Sigmoid colon (tissue), 7 donors: ENCODE results near the gene NFX1. TPM values are rescaled to one million over a fixed set of nuclear protein-coding genes. Genes with fewer than 3 reads are reported as not detected.

Source experiments
- DNase-seq: peaks from one replicate; pipeline ENCODE4 v3.0.0-alpha.2; 2019
- H3K27ac ChIP-seq, 4 donors: fragments of 200-600 bp; sonication (generic); one replicate each; pipeline ENCODE4 v1.5.1; 2016 to 2019; ENCODE audit warnings: mild to moderate bottlenecking in 1 of 4
- H3K27me3 ChIP-seq, 3 donors: fragments of 200-600 bp; sonication (generic); one replicate each; pipeline ENCODE4 v1.5.1; 2019; ENCODE audit warnings: mild to moderate bottlenecking in 1 of 3
- H3K36me3 ChIP-seq, 4 donors: fragments of 200-600 bp; sonication (generic); one replicate each; pipeline ENCODE4 v1.5.1; 2016 to 2019
- H3K4me1 ChIP-seq, 4 donors: fragments of 200-600 bp; sonication (generic); one replicate each; pipeline ENCODE4 v1.5.1; 2017 to 2019
- H3K4me3 ChIP-seq, 4 donors: fragments of 200-600 bp; sonication (generic); one replicate each; pipeline ENCODE4 v1.5.1; 2017 to 2019; ENCODE audit warnings: mild to moderate bottlenecking in 2 of 4, moderate library complexity in 1 of 4
- H3K9me3 ChIP-seq, 4 donors: fragments of 200-600 bp in 3 of 4; sonication (generic) in 3 of 4; one replicate each; pipeline versions ENCODE4 v1.5.1 to v1.6.1; 2013 to 2019
- EP300 ChIP-seq, 4 donors: sonication (generic); formaldehyde crosslinking; IDR thresholded peaks; one replicate each; pipeline ENCODE4 v1.6.1; 2017; ENCODE audit warnings: antibody characterized with exemption in 4 of 4
- POLR2A ChIP-seq, 2 donors: fragments of 450-650 bp; IDR thresholded peaks; one replicate each; pipeline ENCODE4 v1.6.1; 2016; ENCODE audit warnings: antibody characterized with exemption in 2 of 2, mild to moderate bottlenecking in 2 of 2, moderate library complexity in 2 of 2
- POLR2AphosphoS5 ChIP-seq, 4 donors: sonication (generic); formaldehyde crosslinking; IDR thresholded peaks; one replicate each; pipeline ENCODE4 v1.6.1; 2017; ENCODE audit warnings: antibody characterized with exemption in 4 of 4
- WGBS, 2 donors: extraction: QIAGEN DNeasy Blood & Tissue Kit; methylation state at CpG; one replicate each; pipeline ENCODE4 v1.1.7; 2013; 5-methylcytosine and 5-hydroxymethylcytosine counted together
- intact Hi-C: fragments of 100-400 bp; cut with DNase I; formaldehyde crosslinking; loops from one replicate; pipeline ENCODE4 v1.15.1; 2023
- polyA plus RNA-seq, 3 donors: library from polyadenylated mRNA; stranded (reverse); fragments of 200-250 nt; gene quantifications; one replicate each; pipeline ENCODE4 v1.2.3, GENCODE V29; 2013
- total RNA-seq, 4 donors: library from RNA; depleted of rRNA; stranded (reverse); fragments of >200 nt; gene quantifications; one replicate each; pipeline ENCODE4 v1.1.0, GENCODE V29; 2016
- TF ChIP-seq, protein P1 (sequence below), 4 experiments: fragments of 450-650 bp in 3 of 4; fragments of 200-600 bp in 1 of 4; IDR thresholded peaks; one replicate each; pipeline ENCODE4 v1.5.1; 2016 to 2019; ENCODE audit warnings: antibody characterized with exemption in 4 of 4, mild to moderate bottlenecking in 3 of 4, moderate library complexity in 2 of 4
- donor health status: healthy with polysubstance abuse.
- donor health status: Bipolar disorder and iron deficiency.
- donor health status: healthy.

Gene NFX1
- total and polyA plus RNA-seq, 7 donors: 15.7 to 40.7 (median 34.3) TPM

DNA sequence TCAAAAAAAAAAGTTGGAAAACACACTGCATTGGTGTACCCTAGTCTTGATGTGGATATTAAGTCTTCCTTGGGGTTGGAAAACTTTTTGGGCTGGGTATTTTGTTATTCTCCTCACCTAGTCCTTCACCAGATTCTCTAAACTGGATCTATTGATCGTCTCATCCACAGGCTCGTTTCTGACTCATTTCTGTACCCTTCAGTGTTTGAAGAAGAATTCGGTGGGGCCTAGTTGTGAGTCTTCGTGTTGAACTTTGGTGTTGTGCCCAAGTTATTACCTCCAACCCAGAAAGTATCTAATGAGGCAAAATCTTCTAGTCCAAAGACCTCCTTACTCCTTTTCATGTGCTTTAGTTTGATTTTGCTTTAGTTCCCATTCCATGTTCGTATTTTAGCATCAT, 1.6 kb downstream of the NFX1 start:
- peaks cover 0 to 55% (median 50%) of the 10 kb centered on the region in 4 donors for H3K4me1 ChIP-seq
- H3K27ac ChIP-seq: peak overlapping the region; percentile 95 to 99 (median 96)
- H3K27me3 ChIP-seq: no peaks in the 10 kb centered on the region
- H3K9me3 ChIP-seq: no peaks in the 10 kb centered on the region
- 76 to 87% methylated on average over 5 of the region's 5 CpGs for WGBS, 2 donors
- peaks cover 7 to 38% (median 12%) of the 10 kb centered on the region in 4 donors for H3K36me3 ChIP-seq
- no peak for TF ChIP-seq EP300 (IDR thresholded peaks at IDR 0.05)
- no peak for TF ChIP-seq POLR2AphosphoS5 (IDR thresholded peaks at IDR 0.05)
- no peak for TF ChIP-seq POLR2A (IDR thresholded peaks at IDR 0.05)
- TF ChIP-seq, protein P1, sequence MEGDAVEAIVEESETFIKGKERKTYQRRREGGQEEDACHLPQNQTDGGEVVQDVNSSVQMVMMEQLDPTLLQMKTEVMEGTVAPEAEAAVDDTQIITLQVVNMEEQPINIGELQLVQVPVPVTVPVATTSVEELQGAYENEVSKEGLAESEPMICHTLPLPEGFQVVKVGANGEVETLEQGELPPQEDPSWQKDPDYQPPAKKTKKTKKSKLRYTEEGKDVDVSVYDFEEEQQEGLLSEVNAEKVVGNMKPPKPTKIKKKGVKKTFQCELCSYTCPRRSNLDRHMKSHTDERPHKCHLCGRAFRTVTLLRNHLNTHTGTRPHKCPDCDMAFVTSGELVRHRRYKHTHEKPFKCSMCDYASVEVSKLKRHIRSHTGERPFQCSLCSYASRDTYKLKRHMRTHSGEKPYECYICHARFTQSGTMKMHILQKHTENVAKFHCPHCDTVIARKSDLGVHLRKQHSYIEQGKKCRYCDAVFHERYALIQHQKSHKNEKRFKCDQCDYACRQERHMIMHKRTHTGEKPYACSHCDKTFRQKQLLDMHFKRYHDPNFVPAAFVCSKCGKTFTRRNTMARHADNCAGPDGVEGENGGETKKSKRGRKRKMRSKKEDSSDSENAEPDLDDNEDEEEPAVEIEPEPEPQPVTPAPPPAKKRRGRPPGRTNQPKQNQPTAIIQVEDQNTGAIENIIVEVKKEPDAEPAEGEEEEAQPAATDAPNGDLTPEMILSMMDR (IDR thresholded peaks at IDR 0.05): no peak
- no peak for DNase-seq
- no peak overlapping the region for H3K4me3 ChIP-seq
- intact Hi-C loops: no loop called here

DNA sequence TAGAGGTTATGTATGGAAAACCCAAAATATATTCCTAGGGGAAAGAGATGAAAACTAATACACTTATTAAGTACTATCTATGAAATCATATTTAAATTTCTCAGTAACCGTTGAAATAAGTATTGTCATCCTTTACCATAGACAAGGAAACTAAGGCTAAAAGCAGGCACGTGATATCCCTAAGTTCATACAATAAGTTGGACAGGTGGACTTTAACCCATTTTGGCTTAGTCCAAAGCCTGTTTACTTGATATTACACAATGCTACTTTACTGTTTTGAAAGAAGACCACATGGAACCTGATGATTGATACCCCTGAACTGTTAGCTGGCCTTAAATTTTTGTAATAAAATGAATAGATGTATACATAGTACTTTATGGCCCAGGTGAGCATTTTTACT, 3.5 kb downstream of the NFX1 start:
- TF ChIP-seq POLR2AphosphoS5 (IDR thresholded peaks at IDR 0.05): no peak
- TF ChIP-seq, protein P1 (IDR thresholded peaks at IDR 0.05): no peak
- no peak for TF ChIP-seq POLR2A (IDR thresholded peaks at IDR 0.05)
- Histone ChIP-seq H3K27ac (no peak overlapping the region), H3K36me3 (peaks cover 7 to 57% (median 12%) of the 10 kb centered on the region in 4 donors), H3K9me3 (no peaks in the 10 kb centered on the region), H3K4me3 (no peak overlapping the region), H3K27me3 (no peaks in the 10 kb centered on the region), H3K4me1 (peaks cover 0 to 71% (median 66%) of the 10 kb centered on the region in 4 donors)
- DNase-seq: no peak
- intact Hi-C loops: no loop called here
- WGBS, 2 donors: 32 to 72% methylated on average over 2 of the region's 2 CpGs

DNA sequence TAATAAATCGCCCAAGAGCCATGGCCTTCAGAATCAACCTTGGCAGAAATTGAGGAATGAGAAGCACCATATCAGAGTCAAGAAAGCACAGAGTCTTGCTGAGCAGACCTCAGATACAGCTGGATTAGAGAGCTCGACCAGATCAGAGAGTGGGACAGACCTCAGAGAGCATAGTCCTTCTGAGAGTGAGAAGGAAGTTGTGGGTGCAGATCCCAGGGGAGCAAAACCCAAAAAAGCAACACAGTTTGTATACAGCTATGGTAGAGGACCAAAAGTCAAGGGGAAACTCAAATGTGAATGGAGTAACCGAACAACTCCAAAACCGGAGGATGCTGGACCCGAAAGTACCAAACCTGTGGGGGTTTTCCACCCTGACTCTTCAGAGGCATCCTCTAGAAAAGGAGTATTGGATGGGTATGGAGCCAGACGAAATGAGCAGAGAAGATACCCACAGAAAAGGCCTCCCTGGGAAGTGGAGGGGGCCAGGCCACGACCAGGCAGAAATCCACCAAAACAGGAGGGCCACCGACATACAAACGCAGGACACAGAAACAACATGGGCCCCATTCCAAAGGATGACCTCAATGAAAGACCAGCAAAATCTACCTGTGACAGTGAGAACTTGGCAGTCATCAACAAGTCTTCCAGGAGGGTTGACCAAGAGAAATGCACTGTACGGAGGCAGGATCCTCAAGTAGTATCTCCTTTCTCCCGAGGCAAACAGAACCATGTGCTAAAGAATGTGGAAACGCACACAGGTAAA, 4.5 kb downstream of the NFX1 start:
- Histone ChIP-seq H3K4me1 (peaks cover 0 to 67% (median 63%) of the 10 kb centered on the region in 4 donors), H3K4me3 (no peak overlapping the region), H3K9me3 (no peaks in the 10 kb centered on the region), H3K27me3 (no peaks in the 10 kb centered on the region), H3K27ac (no peak overlapping the region), H3K36me3 (peaks cover 7 to 68% (median 12%) of the 10 kb centered on the region in 4 donors)
- WGBS, 2 donors: 88 to 89% methylated on average over 12 of the region's 12 CpGs
- no peak for DNase-seq
- intact Hi-C loops: no loop called here
- TF ChIP-seq, protein P1 (IDR thresholded peaks at IDR 0.05): no peak
- TF ChIP-seq POLR2A (IDR thresholded peaks at IDR 0.05) (no peak), EP300 (IDR thresholded peaks at IDR 0.05) (no peak), POLR2AphosphoS5 (IDR thresholded peaks at IDR 0.05) (no peak)

DNA sequence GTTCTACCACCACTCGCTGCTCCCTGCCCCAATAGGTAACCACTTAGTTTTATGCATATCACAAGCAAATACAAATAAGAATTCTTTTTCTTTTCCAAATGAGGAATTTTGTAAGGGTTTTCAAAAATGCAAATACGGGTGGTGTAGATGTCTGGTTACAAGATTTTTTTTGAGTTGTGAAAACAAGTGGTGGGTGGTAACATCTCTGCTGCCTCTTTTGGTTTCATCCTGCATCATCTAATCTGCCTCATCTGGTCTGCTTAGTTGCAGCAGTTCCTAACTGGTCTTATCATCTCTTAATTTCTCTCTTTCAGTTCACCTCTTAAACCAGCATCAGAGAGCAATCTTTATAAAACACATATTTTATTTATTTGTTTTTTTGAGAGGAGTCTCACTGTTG, 5.3 kb downstream of the NFX1 start:
- Histone ChIP-seq H3K27me3 (no peaks in the 10 kb centered on the region), H3K9me3 (no peaks in the 10 kb centered on the region), H3K4me1 (peaks cover 0 to 67% (median 63%) of the 10 kb centered on the region in 4 donors), H3K4me3 (no peak overlapping the region), H3K27ac (no peak overlapping the region), H3K36me3 (peaks cover 7 to 75% (median 12%) of the 10 kb centered on the region in 4 donors)
- 82 to 87% methylated on average over 2 of the region's 2 CpGs for WGBS, 2 donors
- DNase-seq: no peak
- TF ChIP-seq, protein P1 (IDR thresholded peaks at IDR 0.05): no peak
- TF ChIP-seq POLR2A (IDR thresholded peaks at IDR 0.05) (no peak), EP300 (IDR thresholded peaks at IDR 0.05) (no peak), POLR2AphosphoS5 (IDR thresholded peaks at IDR 0.05) (no peak)
- intact Hi-C loops: no loop called here
